GM12874 (cell line): ENCODE results near the gene E2F2.

Experiments used
- TF ChIP-seq, protein P1 (sequence below): IDR thresholded peaks from 2 replicates; pipeline ENCODE4 v1.5.1; 2011; ENCODE audit warnings: low read depth, mild to moderate bottlenecking, control low read depth, low read length, moderate library complexity; ENCODE audit not compliant: insufficient read depth

E2F2 gene

DNA sequence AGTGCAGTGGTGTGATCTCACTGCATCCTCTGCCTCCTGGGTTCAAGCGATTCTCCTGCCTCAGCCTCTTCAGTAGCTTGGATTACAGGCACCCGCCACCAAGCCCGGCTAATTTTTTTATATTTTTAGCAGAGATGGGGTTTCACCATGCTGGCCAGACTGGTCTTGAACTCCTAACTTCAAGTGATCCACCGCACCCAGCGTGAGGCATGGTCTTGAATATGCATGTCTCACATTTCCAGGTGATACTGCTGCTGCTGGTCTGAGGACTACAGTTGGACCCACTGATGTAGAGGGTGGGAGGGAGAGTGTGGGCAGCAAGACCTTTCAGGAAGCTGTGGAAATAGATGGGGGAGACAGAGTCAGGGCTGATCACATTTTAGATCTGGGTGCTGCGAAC lies 25.2 kb downstream of the E2F2 start:
- TF ChIP-seq, protein P1, sequence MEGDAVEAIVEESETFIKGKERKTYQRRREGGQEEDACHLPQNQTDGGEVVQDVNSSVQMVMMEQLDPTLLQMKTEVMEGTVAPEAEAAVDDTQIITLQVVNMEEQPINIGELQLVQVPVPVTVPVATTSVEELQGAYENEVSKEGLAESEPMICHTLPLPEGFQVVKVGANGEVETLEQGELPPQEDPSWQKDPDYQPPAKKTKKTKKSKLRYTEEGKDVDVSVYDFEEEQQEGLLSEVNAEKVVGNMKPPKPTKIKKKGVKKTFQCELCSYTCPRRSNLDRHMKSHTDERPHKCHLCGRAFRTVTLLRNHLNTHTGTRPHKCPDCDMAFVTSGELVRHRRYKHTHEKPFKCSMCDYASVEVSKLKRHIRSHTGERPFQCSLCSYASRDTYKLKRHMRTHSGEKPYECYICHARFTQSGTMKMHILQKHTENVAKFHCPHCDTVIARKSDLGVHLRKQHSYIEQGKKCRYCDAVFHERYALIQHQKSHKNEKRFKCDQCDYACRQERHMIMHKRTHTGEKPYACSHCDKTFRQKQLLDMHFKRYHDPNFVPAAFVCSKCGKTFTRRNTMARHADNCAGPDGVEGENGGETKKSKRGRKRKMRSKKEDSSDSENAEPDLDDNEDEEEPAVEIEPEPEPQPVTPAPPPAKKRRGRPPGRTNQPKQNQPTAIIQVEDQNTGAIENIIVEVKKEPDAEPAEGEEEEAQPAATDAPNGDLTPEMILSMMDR: no peak

DNA sequence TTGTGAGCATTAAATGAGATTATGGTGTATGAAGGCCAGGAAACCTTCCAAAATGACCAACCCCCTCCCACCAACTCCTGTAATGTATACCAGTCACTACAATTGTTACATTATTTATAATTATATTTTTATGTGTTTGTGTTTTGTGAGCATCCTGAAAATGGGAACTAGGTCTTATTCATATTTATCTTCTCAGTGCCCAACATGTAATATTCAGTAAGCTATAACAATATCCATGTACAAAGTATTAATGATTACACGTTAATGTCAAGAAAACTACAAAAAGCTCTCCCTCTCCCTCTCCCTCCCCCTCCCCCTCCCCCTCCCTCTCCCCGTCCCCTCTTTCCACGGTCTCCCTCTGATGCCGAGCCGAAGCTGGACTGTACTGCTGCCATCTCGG lies 28.1 kb downstream of the E2F2 start:
- TF ChIP-seq, protein P1: no peak

DNA sequence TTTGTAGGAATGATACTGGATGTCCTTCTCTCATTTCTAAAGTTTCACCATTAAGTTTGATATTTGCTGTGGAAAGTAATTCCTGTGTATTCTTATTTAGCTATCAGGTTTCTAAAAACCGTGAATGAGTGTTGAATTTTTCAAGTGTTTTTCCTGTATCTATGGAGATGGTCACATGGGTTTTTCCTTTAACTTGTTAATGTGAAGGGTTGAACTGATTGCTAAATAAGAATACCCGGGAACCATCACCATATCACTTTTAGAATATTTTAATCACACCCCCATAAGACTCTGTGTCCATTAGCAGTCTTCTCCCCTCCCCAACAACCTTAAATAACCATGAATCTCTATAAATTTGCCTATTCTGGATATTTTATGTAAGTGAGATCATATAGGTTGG lies 30.6 kb downstream of the E2F2 start:
- TF ChIP-seq, protein P1: no peak

DNA sequence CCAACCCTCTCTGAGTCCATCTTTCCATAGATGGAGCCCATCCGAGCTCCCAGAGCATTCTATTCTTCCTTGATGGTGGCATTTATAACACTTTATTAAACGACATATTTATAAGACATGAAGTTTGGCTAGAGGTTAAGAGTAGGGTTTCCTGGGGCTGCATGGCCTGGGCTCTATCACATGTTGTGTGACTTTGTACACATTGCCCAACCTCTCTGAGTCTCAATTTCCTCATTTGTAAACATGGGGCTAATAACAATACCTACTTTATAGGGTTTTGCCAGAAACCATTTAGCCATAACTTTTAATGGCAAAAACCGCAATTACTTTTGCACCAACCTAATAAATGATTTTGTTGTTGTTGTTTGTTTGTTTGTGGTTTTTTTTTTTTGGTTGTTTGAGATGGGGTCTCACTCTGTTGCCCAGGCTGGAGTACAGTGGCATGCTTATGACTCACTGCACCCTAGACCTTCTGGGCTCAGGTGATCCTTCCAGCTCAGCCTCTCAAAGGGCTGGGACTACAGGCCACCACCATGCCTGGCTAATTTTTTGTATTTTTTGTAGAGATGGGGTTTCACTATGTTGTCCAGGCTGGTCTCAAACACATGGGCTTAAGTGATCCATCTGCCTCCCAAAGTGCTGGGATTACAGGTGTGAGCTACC lies 33.1 kb downstream of the E2F2 start:
- TF ChIP-seq, protein P1: no peak

DNA sequence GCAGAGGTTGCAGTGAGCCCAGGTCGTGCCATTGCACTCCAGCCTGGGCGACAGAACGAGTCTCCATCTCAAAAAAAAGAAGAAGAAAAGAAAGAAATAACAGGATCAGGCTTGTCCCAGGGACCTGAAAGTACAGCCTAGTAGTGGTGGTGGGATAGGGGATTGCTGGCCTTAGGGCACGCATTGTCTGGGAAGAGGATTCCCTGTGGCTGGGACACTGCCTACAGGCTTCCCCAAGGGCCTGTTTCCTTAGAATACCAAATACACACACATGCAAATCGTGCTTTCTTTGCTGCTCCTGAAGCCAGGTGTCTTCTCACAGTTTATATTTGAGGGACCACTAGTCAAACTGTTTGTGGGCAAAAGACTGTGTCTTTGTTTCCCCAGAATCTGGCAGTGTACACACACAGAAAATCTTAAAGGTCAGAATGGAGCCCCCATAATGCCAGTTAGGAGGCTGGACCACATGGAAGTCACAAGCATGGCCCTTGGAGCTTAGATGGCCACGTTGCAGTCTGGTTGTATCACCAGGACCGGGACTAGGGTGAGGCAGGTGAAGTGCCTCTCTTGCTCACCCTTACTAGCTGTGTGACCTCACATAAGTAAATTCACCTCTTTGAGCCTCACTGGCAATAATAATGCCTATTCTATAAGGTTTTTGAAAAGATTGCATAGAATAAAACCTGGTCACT lies 34.4 kb downstream of the E2F2 start:
- TF ChIP-seq, protein P1: no peak

DNA sequence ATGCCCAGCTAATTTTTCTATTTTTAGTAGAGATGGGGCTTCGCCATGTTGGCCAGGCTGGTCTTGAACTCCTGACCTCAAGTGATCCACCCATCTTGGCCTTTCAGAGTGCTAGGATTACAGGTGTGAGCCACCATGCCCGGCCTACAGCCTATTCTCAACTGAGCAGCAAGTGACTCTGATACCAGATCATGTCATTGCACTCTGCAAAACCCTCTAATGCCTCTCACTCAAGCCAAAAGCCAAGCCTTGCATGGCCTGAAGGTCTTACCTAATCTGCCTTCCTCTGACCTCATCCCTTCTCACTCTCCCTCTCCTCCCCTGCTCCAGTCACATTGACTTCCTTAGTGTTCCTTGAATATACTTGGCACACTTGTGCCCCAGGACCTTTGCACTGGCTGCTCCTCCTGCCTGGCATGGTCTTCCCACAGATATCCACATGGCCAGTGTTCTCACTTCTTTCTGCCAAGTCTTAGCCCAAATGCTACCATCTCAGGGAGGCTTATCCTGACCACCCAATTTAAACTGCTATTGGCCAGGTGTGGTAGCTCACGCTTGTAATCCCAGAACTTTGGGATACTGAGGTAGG lies 38.8 kb downstream of the E2F2 start:
- TF ChIP-seq, protein P1: no peak

DNA sequence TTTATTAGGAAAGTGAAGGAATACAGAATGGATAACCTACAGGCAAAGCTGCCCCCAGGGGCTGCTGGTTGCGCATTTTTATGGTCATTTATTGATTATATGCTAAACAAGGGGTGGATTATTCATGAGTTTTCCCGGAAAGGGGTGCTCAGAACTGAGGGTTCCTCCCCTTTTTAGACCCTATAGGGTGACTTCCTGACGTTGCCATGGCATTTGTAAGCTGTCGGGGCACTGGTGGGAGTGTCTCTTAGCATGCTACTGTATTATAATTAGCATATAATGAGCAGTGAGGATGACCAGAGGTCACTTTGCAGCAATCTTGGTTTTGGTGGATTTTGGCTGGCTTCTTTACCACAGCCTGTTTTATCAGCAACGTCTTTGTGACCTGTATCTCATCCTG lies 41.2 kb downstream of the E2F2 start:
- TF ChIP-seq, protein P1: no peak
